ENCODE results near the gene DIDO1. TPM values are rescaled to one million over a fixed set of nuclear protein-coding genes. Genes with fewer than 3 reads are reported as not detected.

DIDO1 gene
- total and polyA plus RNA-seq, 2 donors (not counting 1 experiment from before 2014, with no cell fraction given): 57.6 to 124 TPM

- H3K4me2 ChIP-seq (replicated peaks; ENCODE audit: low read depth, low read length, poor library complexity, severe bottlenecking): peak overlapping the region; percentile 62
- POLR2A ChIA-PET: no interaction called here
- CTCF ChIA-PET: interaction anchor here (0.8 to 4.2 kb wide), 6 partner anchors 13 to 52 kb away, joined by 3 to 18 read pairs (median 5); no protein-coding TSS in a partner anchor
- peak overlapping the region; percentile 59 for H3K27ac Mint-ChIP-seq
- no peaks in the 10 kb centered on the region for H3K27me3 Mint-ChIP-seq
- no peaks in the 10 kb centered on the region for H3K36me3 ChIP-seq (replicated peaks in 1 of 2; ENCODE audit: control extremely low read depth in 1 of 2, control insufficient read depth in 1 of 2, extremely low read depth in 1 of 2, insufficient read depth in 2 of 2, low read length in 1 of 2)
- H2AFZ ChIP-seq (ENCODE audit: insufficient read depth, low read depth, low read length, poor library complexity, severe bottlenecking): no peak overlapping the region
- 95% methylated on average over 5 of the region's 10 CpGs for WGBS (ENCODE audit: insufficient coverage)
- ATAC-seq (ENCODE audit: low read depth): no peak
- H3K4me3 ChIP-seq (ENCODE audit: control extremely low read depth in 1 of 5, extremely low read depth in 1 of 5, insufficient read depth in 1 of 5, low read depth in 2 of 5, low read length in 4 of 5): no peak overlapping the region
- H3K9me3 Mint-ChIP-seq (ENCODE audit: insufficient read depth): no peaks in the 10 kb centered on the region
- peaks cover 99% of the 10 kb centered on the region for H3K79me2 ChIP-seq (ENCODE audit: control insufficient read depth, insufficient read depth, low read length)
- TF ChIP-seq CTCF (IDR thresholded peaks at IDR 0.05) (no peak), EZH2 (IDR thresholded peaks at IDR 0.05; ENCODE audit: borderline replicate concordance, insufficient read depth, low read depth, low read length, poor library complexity, severe bottlenecking) (no peak)
- H3K27me3 ChIP-seq (replicated peaks in 1 of 4; ENCODE audit: control extremely low read depth in 1 of 4, control insufficient read depth in 3 of 4, insufficient read depth in 4 of 4, low read length in 3 of 4): no peaks in the 10 kb centered on the region
- intact Hi-C loops (cut with micrococcal nuclease): no loop called here
- peaks cover 79 to 83% of the 10 kb centered on the region in 2 donors for H3K4me1 ChIP-seq (ENCODE audit: control insufficient read depth in 2 of 2, insufficient read depth in 2 of 2, low read length in 2 of 2)
- H3K27ac ChIP-seq (ENCODE audit: low read length in 2 of 2): peak overlapping the region in 1 of 2 donors; percentile 60
- peaks cover 99% of the 10 kb centered on the region for H4K20me1 ChIP-seq (ENCODE audit: control insufficient read depth, insufficient read depth, low read length, poor library complexity, severe bottlenecking)
- H3K4me1 Mint-ChIP-seq: peaks cover 82% of the 10 kb centered on the region
- peak overlapping the region; percentile 68 for H3K4me3 Mint-ChIP-seq
- H3K9me3 ChIP-seq (ENCODE audit: control extremely low read depth in 1 of 3, control insufficient read depth in 2 of 3, insufficient read depth in 1 of 3, low read length in 2 of 3): no peaks in the 10 kb centered on the region
- DNase-seq: no peak
- no peak overlapping the region for H3K9ac ChIP-seq (ENCODE audit: low read length)
Measured at GRCh38 chr20:62920039-62920645, 6.2 kb downstream of the DIDO1 start.

- peak overlapping the region; percentile 62 for H3K4me2 ChIP-seq (replicated peaks; ENCODE audit: low read depth, low read length, poor library complexity, severe bottlenecking)
- H3K9me3 ChIP-seq (ENCODE audit: control extremely low read depth in 1 of 3, control insufficient read depth in 2 of 3, insufficient read depth in 1 of 3, low read length in 2 of 3): no peaks in the 10 kb centered on the region
- H3K27me3 ChIP-seq (replicated peaks in 1 of 4; ENCODE audit: control extremely low read depth in 1 of 4, control insufficient read depth in 3 of 4, insufficient read depth in 4 of 4, low read length in 3 of 4): no peaks in the 10 kb centered on the region
- peaks cover 98% of the 10 kb centered on the region for H3K79me2 ChIP-seq (ENCODE audit: control insufficient read depth, insufficient read depth, low read length)
- peaks cover 0 to 7% of the 10 kb centered on the region in 2 experiments for H3K36me3 ChIP-seq (replicated peaks in 1 of 2; ENCODE audit: control extremely low read depth in 1 of 2, control insufficient read depth in 1 of 2, extremely low read depth in 1 of 2, insufficient read depth in 2 of 2, low read length in 1 of 2)
- peak; percentile 45 for DNase-seq
- POLR2A ChIA-PET: interaction anchor here (1.2 kb wide), 1 partner anchor 35 kb away, joined by 3 read pairs; no protein-coding TSS in a partner anchor
- peak overlapping the region; percentile 38 for H3K9ac ChIP-seq (ENCODE audit: low read length)
- Mint-ChIP-seq H3K27me3 (no peaks in the 10 kb centered on the region), H3K4me1 (peaks cover 77% of the 10 kb centered on the region), H3K9me3 (ENCODE audit: insufficient read depth) (no peaks in the 10 kb centered on the region), H3K4me3 (peak overlapping the region; percentile 68), H3K27ac (peak overlapping the region; percentile 76)
- peak; percentile 53 for ATAC-seq (ENCODE audit: low read depth)
- H3K4me1 ChIP-seq (ENCODE audit: control insufficient read depth in 2 of 2, insufficient read depth in 2 of 2, low read length in 2 of 2): peaks cover 71 to 72% of the 10 kb centered on the region in 2 donors
- 0% methylated on average over 5 of the region's 6 CpGs for WGBS (ENCODE audit: insufficient coverage)
- intact Hi-C loops (cut with micrococcal nuclease): loop anchor here (5.0 kb wide), 1 partner anchor 33 kb away; the partner anchor contains the start of gene SLC17A9
- TF ChIP-seq CTCF (IDR thresholded peaks at IDR 0.05) (no peak), EZH2 (IDR thresholded peaks at IDR 0.05; ENCODE audit: borderline replicate concordance, insufficient read depth, low read depth, low read length, poor library complexity, severe bottlenecking) (no peak)
- peak overlapping the region in 3 of 5 experiments; percentile 1 to 21 (median 2) for H3K4me3 ChIP-seq (ENCODE audit: control extremely low read depth in 1 of 5, extremely low read depth in 1 of 5, insufficient read depth in 1 of 5, low read depth in 2 of 5, low read length in 4 of 5)
- H3K27ac ChIP-seq (ENCODE audit: low read length in 2 of 2): peak overlapping the region in 1 of 2 donors; percentile 60
- peaks cover 99% of the 10 kb centered on the region for H4K20me1 ChIP-seq (ENCODE audit: control insufficient read depth, insufficient read depth, low read length, poor library complexity, severe bottlenecking)
- CTCF ChIA-PET: interaction anchor here (1.0 to 4.4 kb wide), 6 partner anchors 11 to 90 kb away, joined by 3 to 22 read pairs (median 4); no protein-coding TSS in a partner anchor
- H2AFZ ChIP-seq (ENCODE audit: insufficient read depth, low read depth, low read length, poor library complexity, severe bottlenecking): no peak overlapping the region
Measured at GRCh38 chr20:62918831-62919230, 7.5 kb downstream of the DIDO1 start.

All from B cell (primary cell).